Neural progenitor cell (in vitro differentiated cells): Measurements from ENCODE around the gene ARHGAP28. TPM values are rescaled to one million over a fixed set of nuclear protein-coding genes. Genes with fewer than 3 reads are reported as not detected.

Experiments
- DNase-seq: peaks from one replicate; pipeline ENCODE4 v3.0.0-alpha.2; 2016; ENCODE audit warnings: low spot score
- H2AFZ ChIP-seq: fragments of 200-600 bp; sonication (generic); replicated peaks from 2 replicates; pipeline ENCODE4 v1.6.1; 2016; ENCODE audit warnings: antibody characterized with exemption
- H3F3A ChIP-seq: fragments of 200-600 bp; sonication (generic); 2 replicates; pipeline ENCODE4 v1.6.1; 2016; ENCODE audit warnings: antibody characterized with exemption, low read depth
- H3K27ac ChIP-seq: fragments of 200-600 bp; sonication (generic); 2 replicates; pipeline ENCODE4 v1.5.1; 2016; ENCODE audit warnings: mild to moderate bottlenecking
- H3K27me3 ChIP-seq: fragments of 200-600 bp; sonication (generic); 2 replicates; pipeline ENCODE4 v1.6.1; 2016; ENCODE audit warnings: mild to moderate bottlenecking, moderate library complexity
- H3K36me3 ChIP-seq: fragments of 200-600 bp; sonication (generic); 2 replicates; pipeline ENCODE4 v1.5.1; 2016
- H3K4me1 ChIP-seq: fragments of 200-600 bp; sonication (generic); 2 replicates; pipeline ENCODE4 v1.6.1; 2016; ENCODE audit warnings: mixed run types
- H3K4me2 ChIP-seq: fragments of 200-600 bp; sonication (generic); 2 replicates; pipeline ENCODE4 v1.6.1; 2016
- H3K4me3 ChIP-seq: fragments of 200-600 bp; sonication (generic); 2 replicates; pipeline ENCODE4 v1.5.1; 2016
- H3K79me2 ChIP-seq: fragments of 200-600 bp; sonication (generic); 2 replicates; pipeline ENCODE4 v1.6.1; 2016; ENCODE audit warnings: low read depth
- H3K9ac ChIP-seq: fragments of 200-600 bp; sonication (generic); 2 replicates; pipeline ENCODE4 v1.6.1; 2016
- H3K9me3 ChIP-seq: fragments of 200-600 bp; sonication (generic); 2 replicates; pipeline ENCODE4 v1.5.1; 2016; ENCODE audit warnings: low read depth
- H4K20me1 ChIP-seq: fragments of 200-600 bp; sonication (generic); 2 replicates; pipeline ENCODE4 v1.6.1; 2016; ENCODE audit warnings: low read depth
- H3K27ac Mint-ChIP-seq: 3 replicates; pipeline ENCODE4 v1.8.0; 2021; ENCODE audit warnings: mixed read lengths
- H3K27me3 Mint-ChIP-seq: 2 replicates; pipeline ENCODE4 v1.8.0; 2022; ENCODE audit warnings: low read depth, mild to moderate bottlenecking, inconsistent platforms, moderate library complexity, mixed read lengths; ENCODE audit not compliant: insufficient read depth
- H3K36me3 Mint-ChIP-seq: 3 replicates; pipeline ENCODE4 v1.8.0; 2021; ENCODE audit warnings: mixed read lengths
- H3K4me1 Mint-ChIP-seq: 3 replicates; pipeline ENCODE4 v1.8.0; 2021; ENCODE audit warnings: mixed read lengths
- H3K4me3 Mint-ChIP-seq: 3 replicates; pipeline ENCODE4 v1.8.0; 2021; ENCODE audit warnings: mild to moderate bottlenecking, moderate library complexity, mixed read lengths
- H3K9me3 Mint-ChIP-seq: 3 replicates; pipeline ENCODE4 v1.8.0; 2020; ENCODE audit warnings: mixed read lengths
- EZH2 ChIP-seq: fragments of 200-600 bp; sonication (generic); IDR thresholded peaks from 2 replicates; pipeline ENCODE4 v1.6.1; 2017; ENCODE audit warnings: antibody characterized with exemption, mild to moderate bottlenecking, moderate library complexity
- EZH2phosphoT487 ChIP-seq: fragments of 200-600 bp; sonication (generic); IDR thresholded peaks from 2 replicates; pipeline ENCODE4 v1.6.1; 2017; ENCODE audit warnings: antibody characterized with exemption
- total RNA-seq: library from RNA; depleted of rRNA; stranded (reverse); fragments of >200 nt; gene quantifications from 2 replicates; pipeline ENCODE4 v1.2.3, GENCODE V29; 2015; ENCODE audit warnings: low replicate concordance
- TF ChIP-seq, protein P1 (sequence below): fragments of 200-600 bp; sonication (generic); IDR thresholded peaks from 2 replicates; pipeline ENCODE4 v1.5.1; 2017; ENCODE audit warnings: antibody characterized with exemption, mild to moderate bottlenecking

ARHGAP28 gene
- total RNA-seq, 1 donor from 2014 or later, result 25.7 TPM

DNA sequence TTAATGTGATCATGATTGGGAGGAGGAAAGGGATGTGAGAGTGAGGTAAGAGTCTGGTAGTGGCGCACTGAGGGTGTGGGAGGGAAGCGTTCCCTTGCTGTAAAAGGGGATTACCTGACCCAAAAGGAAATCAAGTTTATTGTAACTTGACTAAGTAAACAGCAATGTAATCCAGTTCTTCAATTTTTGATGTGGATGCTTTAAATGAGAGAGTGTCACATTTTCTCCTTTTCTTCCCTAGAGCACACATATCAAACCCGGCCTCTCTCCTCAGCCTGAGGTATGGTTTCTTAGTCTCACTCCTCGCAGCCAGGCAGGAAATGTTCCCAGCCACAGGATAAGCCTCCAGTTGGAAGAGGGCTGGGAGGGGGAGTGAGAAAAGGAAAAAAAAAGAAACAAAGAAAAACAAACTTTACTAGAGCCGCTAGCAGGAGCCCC, 688 bp upstream of the ARHGAP28 start:
- H2AFZ ChIP-seq, result peak overlapping the region; percentile 84
- peak overlapping the region; percentile 98 for H3K4me3 Mint-ChIP-seq
- peak overlapping the region; percentile 64 for H3K4me3 ChIP-seq
- no peak overlapping the region for H3K9ac ChIP-seq
- TF ChIP-seq, protein P1, sequence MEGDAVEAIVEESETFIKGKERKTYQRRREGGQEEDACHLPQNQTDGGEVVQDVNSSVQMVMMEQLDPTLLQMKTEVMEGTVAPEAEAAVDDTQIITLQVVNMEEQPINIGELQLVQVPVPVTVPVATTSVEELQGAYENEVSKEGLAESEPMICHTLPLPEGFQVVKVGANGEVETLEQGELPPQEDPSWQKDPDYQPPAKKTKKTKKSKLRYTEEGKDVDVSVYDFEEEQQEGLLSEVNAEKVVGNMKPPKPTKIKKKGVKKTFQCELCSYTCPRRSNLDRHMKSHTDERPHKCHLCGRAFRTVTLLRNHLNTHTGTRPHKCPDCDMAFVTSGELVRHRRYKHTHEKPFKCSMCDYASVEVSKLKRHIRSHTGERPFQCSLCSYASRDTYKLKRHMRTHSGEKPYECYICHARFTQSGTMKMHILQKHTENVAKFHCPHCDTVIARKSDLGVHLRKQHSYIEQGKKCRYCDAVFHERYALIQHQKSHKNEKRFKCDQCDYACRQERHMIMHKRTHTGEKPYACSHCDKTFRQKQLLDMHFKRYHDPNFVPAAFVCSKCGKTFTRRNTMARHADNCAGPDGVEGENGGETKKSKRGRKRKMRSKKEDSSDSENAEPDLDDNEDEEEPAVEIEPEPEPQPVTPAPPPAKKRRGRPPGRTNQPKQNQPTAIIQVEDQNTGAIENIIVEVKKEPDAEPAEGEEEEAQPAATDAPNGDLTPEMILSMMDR, result no peak
- TF ChIP-seq EZH2phosphoT487, result no peak
- TF ChIP-seq EZH2, result no peak
- DNase-seq, result no peak
- H3F3A ChIP-seq, result peaks cover 51% of the 10 kb centered on the region
- peak overlapping the region; percentile 100 for H3K27ac Mint-ChIP-seq
- peak overlapping the region; percentile 82 for H3K4me2 ChIP-seq
- H3K79me2 ChIP-seq, result peaks cover 12% of the 10 kb centered on the region
- no peaks in the 10 kb centered on the region for H3K36me3 Mint-ChIP-seq
- no peaks in the 10 kb centered on the region for H3K9me3 Mint-ChIP-seq
- no peaks in the 10 kb centered on the region for H3K27me3 Mint-ChIP-seq
- peaks cover 36% of the 10 kb centered on the region for H3K4me1 ChIP-seq
- H3K27me3 ChIP-seq, result no peaks in the 10 kb centered on the region
- no peaks in the 10 kb centered on the region for H3K9me3 ChIP-seq
- H3K27ac ChIP-seq, result peak overlapping the region; percentile 81
- H3K4me1 Mint-ChIP-seq, result peaks cover 47% of the 10 kb centered on the region
- no peaks in the 10 kb centered on the region for H3K36me3 ChIP-seq
- H4K20me1 ChIP-seq, result no peaks in the 10 kb centered on the region

DNA sequence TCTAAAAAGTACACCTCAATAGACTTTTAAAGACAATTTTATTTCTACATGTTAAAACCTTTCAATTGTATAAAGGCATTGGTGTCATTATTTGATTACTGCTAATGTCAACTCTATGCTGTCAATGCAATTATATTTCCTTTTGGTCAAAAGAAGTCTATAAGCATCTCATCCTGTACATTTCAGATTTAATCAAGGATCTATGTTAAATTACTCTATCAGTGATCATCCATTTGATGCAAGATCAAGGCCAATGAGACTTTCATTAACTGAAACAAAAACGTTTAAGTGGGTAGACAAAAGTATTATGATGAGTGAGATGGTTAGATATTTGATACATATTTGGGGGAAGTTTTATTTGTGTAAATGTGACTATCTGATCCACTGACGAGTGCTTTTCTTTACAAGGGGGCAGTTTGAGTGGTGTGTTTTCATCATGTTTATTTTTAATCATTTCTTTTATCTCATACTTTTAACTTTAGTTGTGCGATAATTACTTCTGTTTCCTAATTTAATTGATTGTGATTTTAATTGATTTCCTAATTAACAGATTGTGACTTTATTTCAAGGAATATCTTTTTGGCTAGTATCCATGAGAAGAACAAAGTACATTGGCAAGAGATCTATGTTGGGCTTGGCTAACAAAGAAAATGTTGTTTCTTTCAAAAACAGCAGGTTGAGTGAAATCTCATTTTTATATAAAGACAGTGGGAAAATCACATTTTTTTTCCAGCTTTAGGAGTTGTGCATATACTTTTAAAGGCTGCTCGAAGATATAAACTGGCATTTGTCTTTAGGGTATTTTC, 1.1 kb downstream of the ARHGAP28 start:
- no peak overlapping the region for H2AFZ ChIP-seq
- Mint-ChIP-seq H3K9me3 (no peaks in the 10 kb centered on the region), H3K27ac (no peak overlapping the region), H3K27me3 (no peaks in the 10 kb centered on the region), H3K36me3 (peaks cover under 1% of the 10 kb centered on the region), H3K4me3 (peak overlapping the region; percentile 98), H3K4me1 (peaks cover 57% of the 10 kb centered on the region)
- peak overlapping the region; percentile 81 for H3K27ac ChIP-seq
- H3K4me3 ChIP-seq, result peak overlapping the region; percentile 64
- H3K9me3 ChIP-seq, result no peaks in the 10 kb centered on the region
- H3K36me3 ChIP-seq, result no peaks in the 10 kb centered on the region
- peaks cover 36% of the 10 kb centered on the region for H3K4me1 ChIP-seq
- TF ChIP-seq EZH2phosphoT487 (no peak), EZH2 (no peak)
- TF ChIP-seq, protein P1, result no peak
- no peak for DNase-seq
- H4K20me1 ChIP-seq, result no peaks in the 10 kb centered on the region
- H3F3A ChIP-seq, result peaks cover 51% of the 10 kb centered on the region
- no peak overlapping the region for H3K9ac ChIP-seq
- H3K4me2 ChIP-seq, result peak overlapping the region; percentile 82
- H3K27me3 ChIP-seq, result no peaks in the 10 kb centered on the region
- H3K79me2 ChIP-seq, result peaks cover 12% of the 10 kb centered on the region

DNA sequence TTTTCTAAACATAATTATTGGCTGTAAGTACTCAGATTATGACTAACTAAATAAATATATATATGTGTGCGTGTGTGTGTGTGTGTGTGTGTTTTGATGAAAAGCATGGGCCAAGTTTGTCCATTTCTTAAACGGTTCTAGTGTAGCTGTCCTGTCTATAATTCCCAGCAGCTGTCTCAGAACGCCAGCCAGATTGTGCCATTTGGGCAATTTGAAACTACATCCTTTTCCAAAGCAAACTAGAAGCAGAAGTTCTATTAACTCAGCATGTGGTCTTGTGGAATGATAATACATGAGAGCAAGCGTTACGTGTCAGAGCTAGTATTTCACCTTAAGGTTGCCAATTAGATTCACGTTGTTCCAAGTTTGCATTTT, 1.7 kb downstream of the ARHGAP28 start:
- Mint-ChIP-seq H3K36me3 (peaks cover 5% of the 10 kb centered on the region), H3K27ac (no peak overlapping the region), H3K9me3 (no peaks in the 10 kb centered on the region), H3K27me3 (no peaks in the 10 kb centered on the region), H3K4me1 (peaks cover 57% of the 10 kb centered on the region), H3K4me3 (peak overlapping the region; percentile 98)
- Histone ChIP-seq H3K4me2 (peak overlapping the region; percentile 82), H3K9ac (no peak overlapping the region), H3K4me1 (peaks cover 36% of the 10 kb centered on the region), H3K4me3 (peak overlapping the region; percentile 64), H4K20me1 (no peaks in the 10 kb centered on the region), H3K9me3 (no peaks in the 10 kb centered on the region), H3K79me2 (peaks cover 12% of the 10 kb centered on the region), H3K27ac (no peak overlapping the region), H2AFZ (no peak overlapping the region), H3F3A (peaks cover 51% of the 10 kb centered on the region), H3K36me3 (no peaks in the 10 kb centered on the region), H3K27me3 (no peaks in the 10 kb centered on the region)
- TF ChIP-seq EZH2, result no peak
- TF ChIP-seq, protein P1, result no peak
- no peak for TF ChIP-seq EZH2phosphoT487
- peak; percentile 20 for DNase-seq
